GM12878 (cell line): Measurements from ENCODE around the gene LGI4. TPM values are rescaled to one million over a fixed set of nuclear protein-coding genes. Genes with fewer than 3 reads are reported as not detected.

Source experiments
- ATF2 ChIP-seq: IDR thresholded peaks from 2 replicates; pipeline ENCODE4 v1.6.1; 2012; ENCODE audit warnings: low read length, inconsistent platforms
- CHD4 ChIP-seq: fragments of 200-600 bp; sonication (generic); IDR thresholded peaks from 2 replicates; pipeline ENCODE4 v1.6.1; 2016; ENCODE audit warnings: mild to moderate bottlenecking
- HDAC2 ChIP-seq: fragments of 200-600 bp; sonication (generic); IDR thresholded peaks from 2 replicates; pipeline ENCODE4 v1.6.1; 2017
- IKZF2 ChIP-seq, 2 experiments: fragments of 450-650 bp; IDR thresholded peaks; 2 replicates each; pipeline ENCODE4 v1.6.1; 2017; ENCODE audit warnings: mild to moderate bottlenecking in 2 of 2, moderate library complexity in 2 of 2
- SMARCA5 ChIP-seq: fragments of 450-650 bp; IDR thresholded peaks from 2 replicates; pipeline ENCODE4 v1.6.1; 2017; ENCODE audit warnings: mild to moderate bottlenecking
- YY1 ChIP-seq: IDR thresholded peaks from 2 replicates; pipeline ENCODE4 v1.6.1; 2011; ENCODE audit warnings: low read depth, mild to moderate bottlenecking, low read length
- ZBTB33 ChIP-seq: fragments of 450-650 bp; IDR thresholded peaks from 2 replicates; pipeline ENCODE4 v1.6.1; 2017; ENCODE audit warnings: mild to moderate bottlenecking
- polyA plus RNA-seq, 11 experiments: library from polyadenylated mRNA; depleted of rRNA in 4 of 11; unstranded in 6 of 11; stranded (reverse) in 5 of 11; fragments of >200 nt; fragmentation: Nextera tagmentation in 4 of 11; fragmentation: Illumina TruSeq in 1 of 11; extraction: Ambion mirVana in 4 of 11; extraction: Trizol in 1 of 11; gene quantifications; 1 replicate in 1 of 11; 2 replicates in 10 of 11; pipeline versions ENCODE4 v1.2.1 to v1.2.3, GENCODE V29; 2011 to 2016; ENCODE audit warnings: inconsistent platforms in 2 of 11, missing spikeins in 2 of 11, low read depth in 1 of 11
- total RNA-seq, 4 experiments: library from RNA; depleted of rRNA in 3 of 4; stranded (reverse); fragments of >200 nt in 3 of 4; fragmentation: Illumina TruSeq in 1 of 4; extraction: Trizol in 1 of 4; gene quantifications; 2 replicates each; pipeline versions ENCODE4 v1.2.1 to v1.2.3, GENCODE V29; 2013 to 2021
- TF ChIP-seq, protein P1 (sequence below): fragments of 450-650 bp; IDR thresholded peaks from 2 replicates; pipeline ENCODE4 v1.6.1; 2014; ENCODE audit warnings: mild to moderate bottlenecking

Gene LGI4
- total and polyA plus RNA-seq, 10 of the 15 experiments (the other 5 are each of a cell fraction or from before 2014, with no cell fraction given), result 0.11 TPM; not detected in 9

GRCh38 chr19:35167251-35168119 lies 32.6 kb upstream of the LGI4 start (continued):
- TF ChIP-seq, protein P1, sequence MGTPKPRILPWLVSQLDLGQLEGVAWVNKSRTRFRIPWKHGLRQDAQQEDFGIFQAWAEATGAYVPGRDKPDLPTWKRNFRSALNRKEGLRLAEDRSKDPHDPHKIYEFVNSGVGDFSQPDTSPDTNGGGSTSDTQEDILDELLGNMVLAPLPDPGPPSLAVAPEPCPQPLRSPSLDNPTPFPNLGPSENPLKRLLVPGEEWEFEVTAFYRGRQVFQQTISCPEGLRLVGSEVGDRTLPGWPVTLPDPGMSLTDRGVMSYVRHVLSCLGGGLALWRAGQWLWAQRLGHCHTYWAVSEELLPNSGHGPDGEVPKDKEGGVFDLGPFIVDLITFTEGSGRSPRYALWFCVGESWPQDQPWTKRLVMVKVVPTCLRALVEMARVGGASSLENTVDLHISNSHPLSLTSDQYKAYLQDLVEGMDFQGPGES, result no peak
- no peak for TF ChIP-seq ATF2
- peak; percentile 28 to 34; a peak in 2 of 4 replicates for TF ChIP-seq IKZF2 (IDR thresholded peaks at IDR 0.05)
- no peak for TF ChIP-seq HDAC2
- no peak for TF ChIP-seq YY1
- no peak for TF ChIP-seq ZBTB33
- peak; percentile 67; the same call in 1 of the 2 replicates for TF ChIP-seq SMARCA5
- no peak for TF ChIP-seq CHD4
